Left ventricle myocardium inferior (tissue), 1 donor: ENCODE measurements around the gene FOXK2. TPM values are rescaled to one million over a fixed set of nuclear protein-coding genes. Genes with fewer than 3 reads are reported as not detected.

Source experiments
- DNase-seq: peaks from one replicate; pipeline ENCODE4 v3.0.0-alpha.2; 2020
- H3K27ac ChIP-seq: fragments of 200-600 bp; replicated peaks from 2 replicates; pipeline ENCODE4 v1.8.0; 2021
- H3K27me3 ChIP-seq: fragments of 200-600 bp; 2 replicates; pipeline ENCODE4 v1.8.0; 2021; ENCODE audit warnings: low read depth
- H3K36me3 ChIP-seq: fragments of 200-600 bp; 2 replicates; pipeline ENCODE4 v1.8.0; 2021
- H3K4me1 ChIP-seq: fragments of 200-600 bp; 2 replicates; pipeline ENCODE4 v1.8.0; 2021
- H3K4me3 ChIP-seq: fragments of 200-600 bp; 2 replicates; pipeline ENCODE4 v1.8.0; 2021; ENCODE audit warnings: mild to moderate bottlenecking, moderate library complexity
- H3K9me3 ChIP-seq: fragments of 200-600 bp; replicated peaks from 2 replicates; pipeline ENCODE4 v1.8.0; 2021
- CTCF ChIP-seq: fragments of 200-600 bp; IDR thresholded peaks from 2 replicates; pipeline ENCODE4 v1.8.0; 2021; ENCODE audit warnings: antibody characterized with exemption, mild to moderate bottlenecking, borderline replicate concordance
- intact Hi-C: fragments of 100-400 bp; cut with micrococcal nuclease; formaldehyde crosslinking; loops from one replicate; pipeline ENCODE4 v1.11.0; 2022
- total RNA-seq: library from RNA; stranded (reverse); fragmentation: NEBNext Ultra II Directional; extraction: Animal tissue kit (Norgen Biotek cat#: 25700); gene quantifications from one replicate; pipeline ENCODE4 v1.2.1, GENCODE V29; 2021
- donor health status: DM: no; HTN: yes; CAD: no; lungs with severe emphysema.

Gene FOXK2
- total RNA-seq, 1 donor from 2014 or later: 41.6 TPM

GRCh38 chr17:82544431-82545070, 25.0 kb downstream of the FOXK2 start:
- TF ChIP-seq CTCF: no peak
- intact Hi-C loops: no loop called here
- Histone ChIP-seq H3K27ac (peak overlapping the region; percentile 66), H3K4me3 (peak overlapping the region; percentile 54), H3K9me3 (no peaks in the 10 kb centered on the region), H3K27me3 (no peaks in the 10 kb centered on the region), H3K4me1 (peaks cover 77% of the 10 kb centered on the region), H3K36me3 (no peaks in the 10 kb centered on the region)
- peak; percentile 60 for DNase-seq

DNA sequence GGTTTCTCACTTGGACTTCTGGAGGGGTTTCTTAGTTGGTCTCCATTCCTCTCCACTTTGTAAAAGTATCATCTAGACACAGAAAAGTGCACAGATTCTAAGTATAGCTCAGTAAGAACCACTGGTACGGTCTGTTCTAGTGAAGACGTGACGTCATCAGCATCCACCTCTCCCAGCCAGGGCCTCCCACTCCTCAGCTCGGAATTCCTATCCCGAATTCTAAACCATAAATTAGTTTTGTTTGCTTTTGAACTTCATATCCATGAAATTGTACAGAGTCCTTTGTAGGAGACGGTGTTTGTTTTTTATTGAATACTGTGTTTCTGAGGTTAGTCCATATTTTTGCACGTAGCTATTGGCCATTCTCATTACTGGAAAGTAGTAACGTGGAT, 25.5 kb downstream of the FOXK2 start:
- no peak for TF ChIP-seq CTCF
- H3K27me3 ChIP-seq: no peaks in the 10 kb centered on the region
- intact Hi-C loops: no loop called here
- H3K4me1 ChIP-seq: peaks cover 77% of the 10 kb centered on the region
- H3K9me3 ChIP-seq: no peaks in the 10 kb centered on the region
- DNase-seq: no peak
- peak overlapping the region; percentile 54 for H3K4me3 ChIP-seq
- H3K36me3 ChIP-seq: no peaks in the 10 kb centered on the region
- H3K27ac ChIP-seq: peak overlapping the region; percentile 66

GRCh38 chr17:82547981-82548380, 28.4 kb downstream of the FOXK2 start:
- Histone ChIP-seq H3K4me3 (no peak overlapping the region), H3K4me1 (peaks cover 87% of the 10 kb centered on the region), H3K27me3 (no peaks in the 10 kb centered on the region), H3K36me3 (no peaks in the 10 kb centered on the region), H3K9me3 (no peaks in the 10 kb centered on the region), H3K27ac (peak overlapping the region; percentile 66)
- no peak for TF ChIP-seq CTCF
- no peak for DNase-seq
- intact Hi-C loops: no loop called here

DNA sequence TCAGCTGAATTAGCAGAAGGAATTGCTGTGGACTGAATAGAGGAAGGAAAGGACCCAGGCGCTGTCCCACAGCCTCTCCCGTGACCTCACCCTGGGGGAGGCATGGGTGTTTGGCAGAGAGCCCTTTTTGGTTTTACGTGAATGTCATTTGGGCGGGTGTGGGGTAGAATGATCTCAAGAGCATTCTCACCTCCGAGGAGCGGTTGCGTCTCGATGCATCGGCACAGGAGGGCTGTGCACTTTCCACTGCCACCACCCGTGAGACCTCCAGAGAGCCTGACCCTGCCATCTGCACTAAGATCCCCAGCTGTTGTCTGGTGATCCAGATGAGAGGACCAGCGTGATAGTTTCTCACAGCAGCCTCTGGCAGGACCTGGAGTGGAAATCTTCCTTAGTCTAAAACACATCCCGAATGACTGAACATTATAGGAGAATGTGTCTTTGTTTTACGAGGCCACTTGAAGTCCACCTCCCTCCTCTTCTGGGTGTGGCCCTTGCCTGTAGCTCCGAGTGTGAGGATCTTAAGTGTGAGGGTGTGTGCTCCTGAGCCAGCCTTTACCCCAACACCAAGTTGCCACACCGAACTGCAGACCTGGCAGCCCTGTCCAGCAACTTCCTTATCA, 29.3 kb downstream of the FOXK2 start:
- DNase-seq: peak; percentile 43
- H3K36me3 ChIP-seq: no peaks in the 10 kb centered on the region
- intact Hi-C loops: no loop called here
- peak overlapping the region; percentile 66 for H3K27ac ChIP-seq
- peaks cover 87% of the 10 kb centered on the region for H3K4me1 ChIP-seq
- H3K27me3 ChIP-seq: no peaks in the 10 kb centered on the region
- H3K9me3 ChIP-seq: no peaks in the 10 kb centered on the region
- no peak for TF ChIP-seq CTCF
- H3K4me3 ChIP-seq: peak overlapping the region; percentile 26

DNA sequence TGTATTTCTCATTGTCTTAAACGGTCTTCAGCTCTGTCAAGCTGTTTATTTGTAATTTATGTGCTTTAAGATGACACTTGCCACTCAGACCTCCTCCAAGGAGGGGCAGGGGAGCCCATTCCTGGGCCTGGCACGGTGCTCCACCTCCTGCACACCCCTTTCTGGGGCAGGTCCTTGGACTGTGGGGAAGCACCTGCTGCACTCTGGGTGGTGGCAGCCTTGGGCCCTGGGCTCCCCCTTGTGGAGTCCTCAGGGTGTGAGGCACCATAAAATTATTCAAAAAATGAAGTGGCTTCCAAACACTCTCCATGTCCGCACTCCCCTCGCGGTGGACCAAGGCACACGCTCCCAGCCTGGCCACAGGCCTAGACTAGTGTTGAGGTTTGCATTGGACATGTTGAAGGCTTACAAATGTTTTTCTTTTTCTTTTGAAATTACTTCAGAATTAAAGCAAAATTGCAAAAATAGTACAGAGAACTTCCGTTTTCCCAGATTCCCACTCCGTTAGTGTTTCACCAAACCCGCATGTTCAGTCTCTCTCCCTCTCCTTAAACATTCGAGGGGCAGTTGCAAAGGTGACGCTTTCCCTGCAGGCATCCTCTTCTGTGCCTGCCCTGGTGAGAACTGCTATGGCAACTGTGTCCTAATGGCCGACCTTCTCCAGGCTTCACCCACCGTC, 32.4 kb downstream of the FOXK2 start:
- no peaks in the 10 kb centered on the region for H3K36me3 ChIP-seq
- peak overlapping the region; percentile 75 for H3K27ac ChIP-seq
- H3K27me3 ChIP-seq: no peaks in the 10 kb centered on the region
- intact Hi-C loops: loop anchor here (10.0 kb wide), 1 partner anchor 57 kb away; no protein-coding TSS in a partner anchor
- TF ChIP-seq CTCF: peak; percentile 81
- DNase-seq: peak; percentile 69
- no peaks in the 10 kb centered on the region for H3K9me3 ChIP-seq
- peaks cover 76% of the 10 kb centered on the region for H3K4me1 ChIP-seq
- no peak overlapping the region for H3K4me3 ChIP-seq
